T-helper 1 cell treated with Interleukin-12 subunit alpha and Interleukin-12 subunit beta and Interleukin-4 antibody, amounts not matched to agents 30 μg/mL and 1 μg/mL, for 36 hours (primary cell): Measurements from ENCODE around the gene SLC6A2.
"Not testable (repeated sequence)": the region's sequence is repeated elsewhere in the genome, so short reads cannot be mapped to it uniquely, and the experiment has no call there.

Source experiments
- H3K27ac Mint-ChIP-seq: one replicate; pipeline ENCODE4 v1.8.0; 2021; ENCODE audit warnings: mild to moderate bottlenecking, mixed read lengths
- H3K27me3 Mint-ChIP-seq: one replicate; pipeline ENCODE4 v1.8.0; 2021; ENCODE audit warnings: low read depth, mixed read lengths
- H3K36me3 Mint-ChIP-seq: one replicate; pipeline ENCODE4 v1.8.0; 2021; ENCODE audit warnings: low read depth, mixed read lengths
- H3K4me1 Mint-ChIP-seq: one replicate; pipeline ENCODE4 v1.8.0; 2021; ENCODE audit warnings: low read depth, mixed read lengths
- H3K4me3 Mint-ChIP-seq: one replicate; pipeline ENCODE4 v1.8.0; 2021; ENCODE audit warnings: mild to moderate bottlenecking, moderate library complexity, mixed read lengths
- H3K9me3 Mint-ChIP-seq: one replicate; pipeline ENCODE4 v1.8.0; 2021; ENCODE audit warnings: mixed read lengths

The SLC6A2 gene

DNA sequence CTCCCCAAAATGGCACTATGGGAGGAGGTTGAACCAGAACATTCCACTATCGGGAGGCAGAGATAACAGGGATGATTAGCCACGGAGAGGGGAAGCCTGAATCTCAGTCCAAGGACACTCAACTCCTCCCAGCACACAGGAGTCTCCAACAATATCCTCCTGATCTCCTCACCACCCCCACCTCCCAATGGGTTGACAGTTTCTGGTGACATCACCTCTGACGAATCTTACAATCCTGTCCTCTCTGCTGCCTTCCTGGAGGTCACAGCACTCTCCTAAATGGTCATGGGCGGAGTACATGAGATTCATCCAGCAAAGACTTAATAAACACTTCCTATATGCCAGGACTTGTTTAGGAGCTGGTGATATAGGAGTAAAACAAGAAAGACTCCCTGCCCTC, 80.9 kb downstream of the SLC6A2 start:
- Mint-ChIP-seq H3K27me3 (peaks cover 4% of the 10 kb centered on the region), H3K4me1 (no peaks in the 10 kb centered on the region), H3K9me3 (no peaks in the 10 kb centered on the region), H3K36me3 (no peaks in the 10 kb centered on the region), H3K27ac (no peak overlapping the region), H3K4me3 (no peak overlapping the region)

- no peak overlapping the region for H3K4me3 Mint-ChIP-seq
- no peaks in the 10 kb centered on the region for H3K9me3 Mint-ChIP-seq
- peaks cover 4% of the 10 kb centered on the region for H3K27me3 Mint-ChIP-seq
- H3K27ac Mint-ChIP-seq = no peak overlapping the region
- H3K36me3 Mint-ChIP-seq = no peaks in the 10 kb centered on the region
- no peaks in the 10 kb centered on the region for H3K4me1 Mint-ChIP-seq
Measured at GRCh38 chr16:55737318-55737717, 81.5 kb downstream of the SLC6A2 start.

- H3K9me3 Mint-ChIP-seq = no peaks in the 10 kb centered on the region
- H3K4me1 Mint-ChIP-seq = no peaks in the 10 kb centered on the region
- peaks cover 6% of the 10 kb centered on the region for H3K27me3 Mint-ChIP-seq
- H3K27ac Mint-ChIP-seq = no peak overlapping the region
- H3K4me3 Mint-ChIP-seq = no peak overlapping the region
- H3K36me3 Mint-ChIP-seq = no peaks in the 10 kb centered on the region
Measured at GRCh38 chr16:55737966-55738365, 82.2 kb downstream of the SLC6A2 start.

DNA sequence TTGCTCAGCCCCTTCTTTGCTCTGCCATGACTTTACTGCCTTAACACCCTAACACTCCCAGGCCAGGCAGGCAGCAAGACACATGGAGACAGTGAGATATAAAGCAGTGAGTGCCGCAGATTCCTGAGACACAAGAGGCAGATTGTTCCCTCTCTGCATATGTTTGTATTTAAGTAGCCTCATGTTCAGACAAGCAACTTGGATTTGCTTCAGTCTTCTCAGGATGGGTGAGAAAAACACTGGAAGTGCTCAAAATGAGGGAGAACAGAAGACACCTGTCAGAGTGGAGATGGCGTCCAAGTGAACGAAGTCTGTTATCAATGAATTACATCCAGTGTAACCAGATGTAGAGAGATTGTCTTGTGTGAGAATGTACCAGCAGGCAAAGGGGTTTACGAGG, 90.3 kb downstream of the SLC6A2 start:
- Mint-ChIP-seq H3K27me3 (peaks cover 34% of the 10 kb centered on the region), H3K4me3 (no peak overlapping the region), H3K36me3 (peaks cover 3% of the 10 kb centered on the region), H3K9me3 (peaks cover 4% of the 10 kb centered on the region), H3K27ac (no peak overlapping the region), H3K4me1 (no peaks in the 10 kb centered on the region)

DNA sequence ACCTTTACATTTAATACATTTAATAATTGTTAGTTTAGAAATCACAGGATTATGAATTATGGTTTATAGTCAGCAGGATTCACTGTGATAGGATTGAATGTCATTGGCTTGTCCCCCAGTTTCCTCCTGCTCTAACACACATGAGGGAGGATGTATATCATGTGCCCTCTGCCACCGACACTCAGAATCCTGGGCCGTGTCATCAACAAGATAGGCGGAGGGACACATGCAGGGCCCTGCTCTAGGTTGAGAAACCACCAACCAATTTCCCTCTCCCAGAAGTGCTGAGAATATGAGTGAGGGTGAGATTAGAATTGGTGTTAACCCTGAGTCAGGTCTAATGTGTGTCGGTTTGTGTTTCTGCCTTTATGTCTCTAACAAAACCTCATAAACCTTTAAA, 92.0 kb downstream of the SLC6A2 start:
- H3K4me3 Mint-ChIP-seq = no peak overlapping the region
- no peak overlapping the region for H3K27ac Mint-ChIP-seq
- H3K9me3 Mint-ChIP-seq = peaks cover 15% of the 10 kb centered on the region
- peaks cover 33% of the 10 kb centered on the region for H3K27me3 Mint-ChIP-seq
- peaks cover 10% of the 10 kb centered on the region for H3K36me3 Mint-ChIP-seq
- H3K4me1 Mint-ChIP-seq = peaks cover 7% of the 10 kb centered on the region

GRCh38 chr16:55752465-55753144, 96.8 kb downstream of the SLC6A2 start:
- Mint-ChIP-seq H3K36me3 (peaks cover 26% of the 10 kb centered on the region), H3K4me1 (peaks cover 20% of the 10 kb centered on the region), H3K4me3 (peak overlapping the region; percentile 45), H3K9me3 (peaks cover 37% of the 10 kb centered on the region), H3K27ac (peak overlapping the region; percentile 98)
- H3K27me3 Mint-ChIP-seq = not testable (repeated sequence)

GRCh38 chr16:55753145-55753631, 97.4 kb downstream of the SLC6A2 start:
- H3K27ac Mint-ChIP-seq = peak overlapping the region; percentile 98
- peaks cover 26% of the 10 kb centered on the region for H3K36me3 Mint-ChIP-seq
- H3K9me3 Mint-ChIP-seq = peaks cover 37% of the 10 kb centered on the region
- not testable (repeated sequence) for H3K27me3 Mint-ChIP-seq
- H3K4me1 Mint-ChIP-seq = peaks cover 20% of the 10 kb centered on the region
- peak overlapping the region; percentile 45 for H3K4me3 Mint-ChIP-seq
